NCI-H82 (cell line): ENCODE results near the gene CD40.
A peak's percentile ranks its signal among the peaks of the same experiment; 100 is the strongest.
"Not testable (repeated sequence)": the region's sequence is repeated elsewhere in the genome, so short reads cannot be mapped to it uniquely, and the experiment has no call there.

ENCODE experiments used
- DNase-seq: peaks from one replicate; lab custom pipeline; 2025; lab: John Stamatoyannopoulos, UW

The CD40 gene

DNA sequence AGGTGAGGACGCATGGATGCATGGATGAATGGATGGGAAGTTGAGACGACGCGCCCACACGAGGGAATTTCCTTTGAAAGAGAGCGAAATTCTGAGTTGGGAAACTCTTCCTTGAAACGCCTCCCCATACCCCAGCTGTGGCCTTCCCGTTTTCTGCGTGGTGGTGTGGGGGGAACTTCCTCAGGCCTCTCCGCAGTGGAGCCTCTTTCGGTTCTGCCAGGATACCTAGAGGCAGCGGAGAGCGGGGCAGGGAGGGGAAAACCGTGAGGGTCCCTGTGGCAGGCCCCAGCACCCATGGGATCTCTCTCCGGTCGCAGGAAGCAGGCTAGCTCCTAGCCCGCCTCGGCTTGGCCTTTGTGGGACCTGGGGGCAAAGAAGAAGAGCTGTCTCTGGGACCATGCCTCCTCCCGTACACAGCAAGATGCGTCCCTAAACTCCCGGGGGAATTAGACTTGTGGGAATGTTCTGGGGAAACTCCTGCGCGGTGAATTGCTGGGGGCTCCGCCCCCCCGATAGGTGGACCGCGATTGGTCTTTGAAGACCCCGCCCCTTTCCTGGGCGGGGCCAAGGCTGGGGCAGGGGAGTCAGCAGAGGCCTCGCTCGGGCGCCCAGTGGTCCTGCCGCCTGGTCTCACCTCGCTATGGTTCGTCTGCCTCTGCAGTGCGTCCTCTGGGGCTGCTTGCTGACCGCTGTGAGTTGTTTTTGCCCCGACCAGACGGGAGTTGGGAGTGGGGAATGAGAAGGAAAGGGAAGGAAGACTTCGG, at the start of gene CD40:
TSS of gene CD40 (plus strand) at position 611 of the 764 bp plus-strand sequence. CDS start at position 641, 30 bp downstream.
- DNase-seq: peak; percentile 64

DNA sequence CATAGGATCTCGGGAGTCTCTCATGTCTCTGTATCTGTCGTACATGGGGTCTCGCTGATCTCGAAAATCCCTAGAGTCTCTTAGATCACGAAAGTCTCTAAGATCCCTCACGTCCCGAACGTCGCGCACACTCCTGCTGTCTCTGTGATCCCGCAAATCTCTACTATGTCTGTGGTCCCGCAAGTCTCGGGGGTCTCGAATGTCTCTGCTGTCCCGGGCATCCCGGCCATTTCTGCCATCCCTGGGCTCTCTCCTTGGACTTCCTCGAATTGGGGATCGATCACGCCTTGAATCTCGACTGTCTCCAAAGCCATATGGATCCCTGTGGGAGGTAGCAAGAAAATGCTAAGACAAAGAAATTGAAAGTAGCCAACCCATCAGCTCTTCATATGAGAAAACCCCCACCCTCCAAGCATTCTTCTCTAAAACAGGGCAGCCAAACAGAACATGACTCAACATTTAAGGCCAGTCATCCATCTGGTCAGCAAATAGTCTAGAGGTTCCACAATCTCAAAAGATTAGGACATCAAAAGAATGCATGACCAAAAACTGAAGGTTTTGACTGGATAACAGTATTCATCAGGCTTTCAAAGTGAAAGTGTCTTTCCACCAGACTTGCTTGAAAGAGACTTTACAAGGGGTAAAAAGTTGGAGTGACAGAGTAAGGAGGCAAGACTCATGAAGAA, 47.8 kb upstream of the CD40 start:
- no peak for DNase-seq

DNA sequence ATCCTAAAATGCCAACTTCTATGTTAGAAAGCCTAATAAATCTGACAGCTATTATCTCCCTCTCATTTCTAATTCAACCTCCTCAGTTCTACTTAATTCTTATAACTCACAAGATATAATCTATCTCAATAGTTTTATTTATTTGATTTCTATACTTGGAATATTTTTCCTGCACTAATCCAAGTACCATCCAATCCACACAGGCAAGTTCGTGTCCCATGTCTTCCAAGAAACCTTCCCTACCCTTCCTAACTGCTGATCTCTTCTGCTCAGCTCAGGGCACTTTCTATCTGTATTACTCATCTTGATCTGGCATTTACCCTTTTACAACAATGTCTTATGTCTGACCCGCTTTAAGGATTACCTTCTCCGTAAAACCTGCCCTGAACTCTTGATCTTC, 46.5 kb upstream of the CD40 start:
- peak; percentile 63 for DNase-seq

DNA sequence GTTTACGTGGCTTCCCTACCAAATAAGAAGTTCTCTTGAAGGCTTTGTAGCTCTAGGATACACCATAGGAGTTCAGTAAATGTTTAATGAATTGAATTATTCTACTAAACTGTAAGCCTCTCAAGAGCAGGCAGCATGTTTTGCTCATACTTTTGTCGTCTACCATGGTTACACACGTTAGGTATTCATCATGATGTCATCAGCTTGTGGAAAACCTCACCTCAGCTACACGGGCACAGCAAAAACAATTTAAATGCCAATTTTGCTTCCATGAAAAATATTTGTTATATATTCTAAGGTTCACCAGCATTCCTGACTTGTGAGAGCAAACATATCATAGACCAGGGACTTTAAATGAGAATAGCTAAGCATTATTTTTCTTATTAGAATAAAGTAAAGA, 45.1 kb upstream of the CD40 start:
- DNase-seq: no peak

DNA sequence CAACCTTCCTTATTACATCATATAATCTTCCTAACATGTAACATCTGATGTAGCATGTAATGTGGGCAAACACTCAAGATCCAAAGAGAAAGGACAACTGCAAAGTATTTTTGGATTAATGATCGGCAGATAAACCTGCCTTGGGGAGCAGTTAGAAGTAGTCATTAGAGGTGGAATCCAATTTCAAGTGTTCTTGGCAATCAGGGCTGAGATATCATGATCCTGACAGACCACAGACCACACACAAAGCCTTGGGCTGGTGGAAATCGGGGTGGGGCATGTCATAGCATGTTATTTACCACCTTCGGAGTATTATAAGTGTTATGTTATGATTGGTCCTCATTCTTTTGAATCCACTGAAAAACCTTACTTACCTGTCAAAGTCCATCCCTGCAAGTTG, 44.7 kb upstream of the CD40 start:
- peak; percentile 29 for DNase-seq

DNA sequence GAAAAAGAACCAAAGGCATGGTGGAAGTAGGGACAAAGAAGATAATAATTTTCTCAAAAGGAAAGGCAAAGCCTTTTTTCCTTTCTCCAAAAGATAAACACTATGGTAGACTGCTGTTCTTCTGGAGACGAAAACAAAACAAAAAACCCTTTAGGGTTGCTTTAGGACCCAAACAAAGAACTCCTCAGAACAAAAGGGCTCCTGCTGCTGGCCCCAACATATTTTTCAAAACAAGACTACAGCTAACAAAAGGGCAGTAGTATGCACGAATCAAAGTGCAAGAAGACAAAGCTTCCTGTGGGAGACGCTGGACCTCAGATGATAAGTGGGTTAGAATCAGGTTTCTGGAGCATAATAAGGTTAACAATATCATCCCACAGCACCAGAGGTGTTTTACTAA, 44.1 kb upstream of the CD40 start:
- DNase-seq: no peak

DNA sequence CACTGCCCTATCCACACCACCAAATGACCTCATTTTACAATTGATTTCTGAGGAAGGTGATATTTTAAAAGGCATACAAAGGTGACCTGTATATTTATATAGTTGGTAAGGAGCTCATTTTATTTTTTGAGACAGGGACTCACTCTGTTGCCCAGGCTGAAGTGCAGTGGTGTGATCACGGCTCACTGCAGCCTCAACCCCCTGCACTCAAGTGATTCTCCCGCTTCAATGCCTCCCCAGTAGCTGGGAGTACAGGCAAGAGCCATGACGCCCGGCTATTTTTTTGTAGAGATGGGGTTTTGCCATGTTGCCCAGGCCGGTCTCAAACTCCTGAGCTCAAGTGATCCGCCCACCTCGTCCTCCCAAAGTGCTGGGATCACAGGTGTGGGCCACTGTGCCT, 41.3 kb upstream of the CD40 start:
- no peak for DNase-seq

DNA sequence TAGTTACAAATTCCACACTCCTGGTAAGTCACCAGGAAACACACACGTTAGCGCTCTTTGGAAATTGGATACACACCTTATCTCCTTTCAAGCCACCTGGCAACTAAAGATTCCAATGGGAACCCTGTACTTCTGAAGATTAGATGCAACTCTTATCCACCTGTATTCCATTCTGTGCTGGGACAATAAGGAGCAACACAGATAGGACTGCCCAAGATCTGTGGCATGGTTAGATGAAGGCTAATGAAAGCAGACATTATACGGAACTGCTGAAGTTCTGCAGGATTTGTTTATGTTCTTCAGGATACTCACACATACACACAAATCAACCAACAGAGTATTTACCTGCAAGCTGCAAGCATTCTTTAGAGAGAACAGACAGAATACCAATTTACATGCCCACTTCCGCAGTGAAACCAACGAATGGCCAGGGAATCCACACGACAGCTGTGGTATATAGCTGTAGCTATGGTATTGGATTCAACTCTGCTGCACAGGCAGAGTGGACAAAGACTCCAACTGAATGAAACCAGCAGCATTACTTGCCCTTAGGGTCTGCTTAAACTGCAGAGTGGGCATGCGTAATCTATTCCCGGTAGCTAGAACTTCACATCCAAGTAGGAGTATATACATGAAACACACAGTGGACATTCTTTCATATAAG, 40.3 kb upstream of the CD40 start:
- no peak for DNase-seq

DNA sequence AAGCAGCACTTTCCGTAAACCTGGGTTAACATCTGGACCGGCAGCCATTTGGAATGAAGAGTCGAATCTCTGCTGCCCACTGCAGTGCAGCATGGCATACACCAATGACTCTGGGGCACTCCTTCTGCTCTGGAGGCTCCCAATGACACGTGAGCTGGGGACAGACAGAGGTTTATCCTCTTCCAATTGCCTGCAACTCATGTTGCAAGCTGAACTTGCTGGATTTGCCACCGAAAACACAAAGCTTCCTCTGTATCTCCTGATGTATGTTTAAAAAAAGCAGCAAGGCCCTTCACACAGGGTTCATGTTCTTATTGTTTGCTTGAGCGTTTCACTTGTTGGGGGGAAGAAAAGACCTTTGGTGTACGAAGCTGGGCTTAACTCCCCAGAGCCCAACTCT, 39.2 kb upstream of the CD40 start:
- DNase-seq: no peak

DNA sequence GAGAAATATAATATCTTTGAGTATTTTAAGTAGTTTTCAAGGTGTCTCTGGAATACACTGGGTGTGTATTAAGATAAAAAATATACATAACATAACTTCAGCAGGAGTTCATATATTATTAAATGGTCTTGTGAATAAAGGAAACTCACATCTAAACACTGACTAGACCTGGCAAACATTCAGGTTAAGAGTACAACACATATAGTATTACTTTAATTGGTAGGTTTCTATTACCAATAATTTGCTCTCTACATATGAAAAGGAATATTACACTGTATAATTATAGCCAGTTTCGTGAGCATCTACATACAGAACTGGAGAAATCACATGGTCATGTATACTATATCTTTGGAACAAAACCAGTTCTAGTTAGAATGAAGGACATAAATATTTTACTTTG, 37.0 kb upstream of the CD40 start:
- no peak for DNase-seq

DNA sequence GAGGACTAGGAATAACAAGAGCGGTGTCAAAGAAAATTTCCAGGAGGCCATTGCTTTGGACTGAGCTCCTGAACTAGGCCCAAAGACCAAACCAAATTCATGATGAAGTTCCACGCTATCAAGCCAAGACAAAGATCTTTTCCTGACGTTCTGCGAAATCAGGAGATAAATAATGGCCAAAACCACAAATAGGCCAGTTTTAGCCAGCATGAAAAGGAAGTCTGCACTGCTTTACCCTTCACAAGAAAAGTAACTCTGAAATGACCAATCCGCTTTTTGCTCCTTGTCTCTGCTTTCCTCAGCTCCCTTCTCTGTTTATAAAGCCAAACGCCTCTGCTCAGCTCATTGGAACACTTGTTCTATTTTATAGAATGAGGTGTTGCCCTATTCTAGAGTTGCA, 35.0 kb upstream of the CD40 start:
- DNase-seq: no peak

DNA sequence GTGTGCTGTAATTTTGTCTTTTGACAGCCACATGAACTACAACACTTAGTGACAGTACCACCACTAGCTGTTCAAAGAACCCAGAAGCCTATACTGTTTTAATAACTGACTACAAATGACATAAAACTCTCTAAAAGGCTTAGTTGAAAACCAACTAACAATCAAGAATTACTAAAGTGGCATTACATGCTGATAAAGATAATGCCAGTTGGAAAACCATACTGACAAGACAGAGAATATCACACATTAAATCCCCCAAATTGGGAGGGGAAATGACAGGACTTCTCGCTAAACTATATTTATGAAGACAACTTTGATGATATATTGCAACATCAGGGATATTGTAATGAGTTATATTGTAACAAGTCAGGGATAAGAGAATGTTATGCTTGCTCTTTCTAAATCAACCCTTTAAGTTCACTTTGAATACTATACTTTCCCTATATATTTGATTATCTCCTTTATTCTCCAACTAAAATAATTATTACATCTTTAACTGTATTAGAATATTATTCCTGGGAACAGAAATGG, 34.5 kb upstream of the CD40 start:
- DNase-seq: no peak

DNA sequence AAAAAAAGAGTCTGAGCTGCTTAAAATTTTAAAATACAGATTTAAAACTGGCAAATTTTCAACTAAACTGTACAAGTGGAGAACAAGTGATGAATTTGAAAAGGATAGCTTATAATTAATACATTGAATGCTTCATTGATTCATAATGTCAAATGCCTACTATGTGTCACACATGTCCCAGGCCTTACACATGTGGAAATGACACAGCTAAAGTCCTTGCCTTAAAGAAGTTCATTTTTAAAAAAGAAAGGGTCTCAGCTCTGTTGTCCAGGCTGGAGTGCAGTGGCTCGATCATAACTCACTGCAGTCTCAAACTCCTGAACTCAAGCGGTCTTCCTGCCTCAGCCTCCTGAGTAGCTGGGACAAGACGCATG, 33.3 kb upstream of the CD40 start:
- DNase-seq: no peak

DNA sequence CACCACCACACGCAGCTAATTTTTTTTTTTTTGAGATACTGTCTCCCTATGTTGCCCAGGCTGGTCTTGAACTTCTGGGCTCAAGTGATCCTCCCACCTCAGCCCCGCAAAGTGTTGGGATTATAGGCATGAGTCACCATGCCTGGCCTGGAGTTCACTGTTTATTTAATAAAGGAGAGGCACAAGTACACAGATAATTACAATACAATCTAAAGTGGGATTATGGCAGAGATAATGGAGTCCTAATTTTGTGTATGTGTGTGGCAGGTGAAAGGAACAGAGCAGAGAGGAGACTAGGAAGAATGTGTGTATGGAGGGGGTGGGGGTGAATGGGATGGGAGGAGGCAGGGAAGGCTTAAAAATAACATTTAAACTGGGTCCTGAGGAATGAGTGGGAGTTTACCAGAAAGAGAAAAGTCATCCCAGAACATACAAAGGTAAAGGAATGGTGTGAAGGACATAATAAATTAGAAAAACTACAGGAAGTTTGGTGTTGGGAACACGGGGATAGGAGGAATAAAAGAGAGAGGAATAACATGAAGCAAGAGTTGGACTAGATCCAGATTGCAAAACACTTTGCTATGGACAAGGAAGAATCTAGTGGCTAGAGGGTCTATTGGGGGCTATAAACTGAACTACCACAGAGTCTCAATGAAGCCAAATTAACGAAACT, 32.8 kb upstream of the CD40 start:
- DNase-seq: peak; percentile 58

DNA sequence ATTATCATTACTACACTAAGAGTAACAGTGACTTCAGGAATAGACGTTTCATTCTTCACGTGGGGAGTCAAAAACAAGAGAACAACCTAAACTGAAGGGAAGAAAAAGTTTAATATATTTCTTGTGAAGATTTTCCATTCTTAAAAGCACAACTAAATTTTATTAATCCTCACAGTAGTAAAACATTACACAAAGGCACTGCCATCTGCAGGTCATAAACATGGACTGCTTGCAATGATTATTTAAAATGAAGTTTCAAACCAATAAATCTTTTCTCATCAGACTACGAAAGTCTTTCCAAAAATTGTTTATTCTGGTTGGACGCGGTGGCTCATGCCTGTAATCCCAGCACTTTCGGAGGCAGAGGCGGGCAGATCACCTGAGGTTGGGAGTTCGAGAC, 31.0 kb upstream of the CD40 start:
- DNase-seq: no peak

DNA sequence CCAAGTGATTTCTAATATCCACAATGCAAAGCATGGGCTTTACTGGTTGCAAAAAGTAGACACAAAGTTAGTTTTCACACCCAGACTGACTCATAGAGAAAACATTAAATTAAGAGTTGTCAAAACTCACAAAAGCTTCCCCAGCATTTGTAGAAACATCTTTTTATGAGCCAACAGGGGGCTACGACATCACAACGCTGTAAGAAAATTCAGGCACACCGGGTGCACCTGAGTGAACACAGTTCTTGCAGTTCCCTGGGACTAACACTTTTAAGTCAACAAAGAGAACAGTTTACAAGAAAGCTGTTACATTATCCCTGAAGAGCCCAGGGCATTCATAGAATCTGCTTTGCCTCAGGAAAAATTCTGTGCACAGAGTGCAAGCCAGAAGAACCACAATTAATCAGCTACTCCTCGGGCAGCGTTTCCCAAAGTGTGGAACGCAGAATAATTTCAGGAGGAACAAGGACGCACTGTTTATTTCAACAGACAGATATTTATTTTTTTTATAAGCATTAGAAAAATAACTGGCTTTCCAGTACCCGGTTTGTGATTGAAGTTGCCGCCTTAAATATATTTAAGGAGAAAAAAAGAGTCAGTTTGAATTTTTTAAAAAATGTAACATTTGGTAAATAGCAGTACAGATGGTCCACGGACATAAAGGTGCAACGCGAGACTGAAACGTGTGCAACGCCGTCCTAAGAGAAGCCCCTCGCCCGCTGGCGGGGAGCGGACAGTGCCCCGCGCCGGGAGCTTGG, 29.5 kb upstream of the CD40 start:
- DNase-seq: peak; percentile 70

DNA sequence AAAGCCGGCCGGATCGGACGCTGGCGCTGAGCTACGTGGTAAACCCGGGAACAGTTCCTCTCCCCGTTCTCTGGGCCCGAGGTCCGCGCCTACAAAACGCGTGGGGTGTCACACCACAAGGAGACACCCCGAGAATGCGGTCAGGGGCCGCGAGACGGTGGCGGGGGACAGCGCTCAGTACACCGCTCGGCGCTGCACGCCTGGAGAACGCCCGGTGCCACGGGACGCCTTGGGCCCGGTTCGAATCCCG, 29.0 kb upstream of the CD40 start:
- no peak for DNase-seq

DNA sequence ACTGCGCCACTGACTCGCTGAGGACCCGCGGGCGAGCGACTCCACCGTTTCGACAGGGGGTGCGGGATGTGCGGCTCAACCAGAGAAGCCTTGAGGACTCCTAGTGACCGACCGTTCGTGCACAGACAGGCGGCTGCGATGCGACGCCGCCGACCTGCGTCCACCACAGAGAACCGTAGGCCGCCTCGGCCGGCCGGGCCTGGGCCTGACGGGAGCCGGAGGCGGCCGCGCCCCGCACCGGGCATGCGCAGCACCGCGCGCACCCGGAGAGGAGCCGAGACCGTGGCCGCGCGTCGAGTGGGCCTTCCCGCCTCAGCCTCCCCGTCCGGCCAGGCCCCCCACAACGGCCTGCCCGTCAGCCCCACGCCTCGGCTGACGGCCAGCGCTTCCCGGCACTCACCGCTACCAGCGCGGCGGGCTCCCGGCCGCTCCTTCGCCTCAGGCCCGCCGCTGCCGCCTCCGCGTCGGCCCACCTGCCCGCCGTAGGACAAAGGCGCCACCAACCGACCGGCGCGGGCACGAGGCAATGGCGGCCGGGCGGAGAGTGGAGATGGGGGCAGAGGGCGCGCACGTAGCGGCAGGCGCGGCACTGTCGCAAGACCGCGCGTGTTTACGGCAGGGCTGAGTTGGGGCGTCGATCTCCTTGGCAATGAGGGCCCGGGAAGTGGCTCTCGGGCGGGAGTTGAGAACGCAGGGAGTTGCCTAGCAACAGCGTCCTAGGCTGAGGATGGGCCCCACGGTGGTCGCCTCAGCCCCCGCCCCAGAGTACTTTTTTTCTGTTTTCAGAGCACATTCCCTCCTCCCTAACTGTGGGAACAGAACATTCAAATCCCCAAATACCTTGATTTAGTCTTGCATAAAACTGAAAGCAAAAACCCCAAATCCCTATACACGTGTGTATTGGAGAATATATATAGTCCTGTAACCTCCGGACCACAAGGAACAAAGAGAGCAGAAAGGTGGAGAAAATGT, 28.4 kb upstream of the CD40 start, which contains the start of gene NCOA5:
TSS of gene NCOA5 (minus strand) at position 546 of the 972 bp plus-strand sequence. CDS start 10,538 bp downstream, outside the sequence.
- DNase-seq: peak; percentile 99

DNA sequence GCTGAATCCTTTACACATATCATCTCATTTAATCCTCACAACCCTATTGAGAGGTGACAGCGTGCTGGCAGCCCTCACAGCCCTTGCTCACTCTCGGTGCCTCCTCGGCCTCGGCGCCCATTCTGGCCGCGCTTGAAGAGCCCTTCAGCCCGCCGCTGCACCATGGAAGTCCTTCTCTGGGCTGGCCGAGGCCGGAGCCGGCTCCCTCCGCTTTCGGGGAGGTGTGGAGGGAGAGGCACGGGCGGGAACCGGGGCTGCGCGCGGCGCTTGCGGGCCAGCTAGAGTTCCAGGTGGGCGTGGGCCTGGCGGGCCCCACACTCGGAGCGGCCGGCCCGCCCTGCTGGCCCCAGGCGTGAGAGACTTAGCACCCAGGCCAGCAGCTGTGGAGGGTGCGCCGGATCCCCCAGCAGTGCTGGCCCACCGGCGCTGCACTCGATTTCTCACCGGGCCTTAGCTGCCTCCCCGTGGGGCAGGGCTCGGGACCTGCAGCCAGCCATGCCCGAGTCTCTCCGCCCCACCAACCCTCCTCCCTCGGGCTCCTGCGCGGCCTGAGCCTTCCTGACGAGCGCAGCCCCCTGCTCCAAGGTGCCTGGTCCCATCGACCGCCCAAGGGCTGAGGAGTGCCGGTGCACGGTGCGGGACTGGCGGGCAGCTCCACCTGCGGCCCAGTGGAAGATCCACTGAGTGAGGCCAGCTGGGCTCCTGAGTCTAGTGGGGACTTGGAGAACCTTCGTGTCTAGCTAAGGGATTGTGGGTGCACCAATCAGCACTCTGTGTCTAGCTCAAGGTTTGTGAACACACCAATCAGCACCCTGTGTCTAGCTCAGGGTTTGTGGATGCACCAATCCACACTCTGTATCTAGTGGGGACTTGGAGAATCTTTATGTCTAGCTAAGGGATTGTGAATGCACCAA, 26.2 kb upstream of the CD40 start:
- DNase-seq: not testable (repeated sequence)

DNA sequence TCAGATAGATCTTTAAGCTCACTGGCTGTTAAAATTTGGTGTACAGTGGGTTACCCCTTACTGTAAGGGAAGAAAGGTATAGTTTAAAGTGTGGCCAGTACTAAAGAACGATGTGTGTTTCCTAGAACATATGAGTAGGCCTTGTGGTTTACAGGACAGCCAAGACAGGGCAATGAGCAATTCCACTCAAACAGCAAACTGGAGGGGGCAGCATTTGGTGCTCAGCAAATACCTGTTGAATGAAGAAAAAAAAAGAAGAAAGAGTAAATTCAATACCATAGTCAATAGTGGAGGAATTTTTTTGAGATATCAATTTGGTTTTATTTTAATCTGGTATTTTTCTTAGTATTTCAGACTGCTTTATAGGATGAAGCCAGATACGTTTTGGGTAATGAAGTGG, 24.6 kb upstream of the CD40 start:
- no peak for DNase-seq
